Mucosa of gallbladder (tissue), 1 donor: ENCODE measurements around the gene SLX9. TPM values are rescaled to one million over a fixed set of nuclear protein-coding genes. Genes with fewer than 3 reads are reported as not detected.

Source experiments
- DNase-seq: peaks from one replicate; pipeline ENCODE4 v3.0.0-alpha.2; 2020; ENCODE audit warnings: low spot score
- total RNA-seq: library from RNA; stranded (reverse); gene quantifications from one replicate; pipeline ENCODE4 v1.2.1, GENCODE V29; 2021
- donor health status: DM: no; HTN: no; CAD: no.

The SLX9 gene
- total RNA-seq, 1 donor from 2014 or later, result 34.6 TPM

GRCh38 chr21:44989943-44990780, 50.3 kb downstream of the SLX9 start:
- no peak for DNase-seq

- DNase-seq, result no peak
Measured at GRCh38 chr21:44990921-44991320, 51.1 kb downstream of the SLX9 start.

GRCh38 chr21:44991538-44992483, 52.0 kb downstream of the SLX9 start:
- DNase-seq, result no peak

- DNase-seq, result no peak
Measured at GRCh38 chr21:44992608-44993031, 52.8 kb downstream of the SLX9 start.

GRCh38 chr21:44993321-44994046, 53.7 kb downstream of the SLX9 start:
- DNase-seq, result no peak

GRCh38 chr21:44994047-44994694, 54.3 kb downstream of the SLX9 start:
- DNase-seq, result no peak

- DNase-seq, result no peak
Measured at GRCh38 chr21:44994695-44995342, 55.0 kb downstream of the SLX9 start.

GRCh38 chr21:44995343-44995941, 55.6 kb downstream of the SLX9 start:
- no peak for DNase-seq

- DNase-seq, result no peak
Measured at GRCh38 chr21:44996096-44996495, 56.3 kb downstream of the SLX9 start.

- DNase-seq, result no peak
Measured at GRCh38 chr21:44996501-44996921, 56.7 kb downstream of the SLX9 start.

- DNase-seq, result no peak
Measured at GRCh38 chr21:44996983-44997936, 57.4 kb downstream of the SLX9 start.

GRCh38 chr21:44998086-44998620, 58.3 kb downstream of the SLX9 start:
- DNase-seq, result no peak

GRCh38 chr21:44998621-44999427, 59.0 kb downstream of the SLX9 start:
- DNase-seq, result no peak

- DNase-seq, result no peak
Measured at GRCh38 chr21:44999428-44999971, 59.7 kb downstream of the SLX9 start.

GRCh38 chr21:44999972-45000636, 60.3 kb downstream of the SLX9 start:
- DNase-seq, result no peak

- DNase-seq, result no peak
Measured at GRCh38 chr21:45000637-45001133, 60.9 kb downstream of the SLX9 start.
